IMR-90 (cell line): ENCODE results near the gene ALKBH6. TPM values are rescaled to one million over a fixed set of nuclear protein-coding genes. Genes with fewer than 3 reads are reported as not detected.

ENCODE experiments used
- ATAC-seq: fragments of 200-7000 bp; cut with Tn5 transposase; 2 replicates; pipeline ENCODE4 v1.9.1; 2020; ENCODE audit warnings: low read depth, mild to moderate bottlenecking, moderate library complexity
- BruUV-seq: library from RNA; stranded (reverse); fragments of 400-500 nt; replicated peaks from 2 replicates; lab custom pipeline; 2021; lab: Mats Ljungman, UMichigan
- CTCF ChIA-PET: fragments of 300-600 bp; formaldehyde crosslinking; extraction: SDS; loops from one replicate; lab custom pipeline; 2021; ENCODE audit warnings: antibody characterized with exemption; lab: Yijun Ruan, JAX
- POLR2A ChIA-PET: fragments of 300-600 bp; sonication (Branson Sonifier 250); formaldehyde crosslinking; loops from one replicate; lab custom pipeline; 2022; ENCODE audit warnings: antibody characterized with exemption; ENCODE audit not compliant: unreplicated experiment; lab: Charles Lee
- DNase-seq: peaks from one replicate; pipeline ENCODE4 v3.0.0; 2013
- H2AFZ ChIP-seq: replicated peaks from 2 replicates; pipeline ENCODE3; 2013; ENCODE audit warnings: low read length, mild to moderate bottlenecking; ENCODE audit not compliant: poor library complexity
- H2AK5ac ChIP-seq: 2 replicates; pipeline ENCODE4 v1.6.1; 2013; ENCODE audit warnings: low read depth, low read length, inconsistent platforms
- H2AK9ac ChIP-seq: replicated peaks from 2 replicates; pipeline ENCODE3; 2013; ENCODE audit warnings: mild to moderate bottlenecking, low read depth, low read length, moderate library complexity; ENCODE audit not compliant: poor library complexity
- H2BK120ac ChIP-seq: 2 replicates; pipeline ENCODE4 v1.6.1; 2013; ENCODE audit warnings: low read depth, low read length, inconsistent platforms
- H2BK15ac ChIP-seq: 3 replicates; pipeline ENCODE4 v1.6.1; 2013; ENCODE audit warnings: low read depth, low read length, inconsistent platforms
- H2BK20ac ChIP-seq: 2 replicates; pipeline ENCODE4 v1.6.1; 2013; ENCODE audit warnings: low read depth, mild to moderate bottlenecking, inconsistent platforms, low read length, moderate library complexity
- H2BK5ac ChIP-seq: 2 replicates; pipeline ENCODE4 v1.6.1; 2013; ENCODE audit warnings: mild to moderate bottlenecking, low read depth, low read length, inconsistent platforms; ENCODE audit not compliant: poor library complexity, severe bottlenecking
- H3K14ac ChIP-seq: replicated peaks from 2 replicates; pipeline ENCODE4 v1.6.1; 2013; ENCODE audit warnings: low read depth, low read length, inconsistent platforms
- H3K18ac ChIP-seq: 2 replicates; pipeline ENCODE4 v1.6.1; 2013; ENCODE audit warnings: low read depth, low read length, control low read depth
- H3K23ac ChIP-seq: 2 replicates; pipeline ENCODE4 v1.6.1; 2013; ENCODE audit warnings: low read depth, low read length, inconsistent platforms
- H3K27ac ChIP-seq: 2 replicates; pipeline ENCODE4 v1.5.1; 2013; ENCODE audit warnings: mild to moderate bottlenecking, control low read depth, low read length; ENCODE audit not compliant: insufficient read depth
- H3K27me3 ChIP-seq: 2 replicates; pipeline ENCODE4 v1.6.1; 2013; ENCODE audit warnings: low read length; ENCODE audit not compliant: control insufficient read depth, insufficient read depth
- H3K36me3 ChIP-seq: 2 replicates; pipeline ENCODE4 v1.6.1; 2013; ENCODE audit warnings: low read length, mixed read lengths; ENCODE audit not compliant: control insufficient read depth, insufficient read depth
- H3K4ac ChIP-seq: 2 replicates; pipeline ENCODE4 v1.6.1; 2013; ENCODE audit warnings: low read depth, low read length, inconsistent platforms
- H3K4me1 ChIP-seq: 2 replicates; pipeline ENCODE4 v1.6.1; 2013; ENCODE audit warnings: low read length, mixed read lengths; ENCODE audit not compliant: control insufficient read depth, insufficient read depth
- H3K4me2 ChIP-seq: 2 replicates; pipeline ENCODE4 v1.6.1; 2013; ENCODE audit warnings: low read depth, mild to moderate bottlenecking, control low read depth, low read length, moderate library complexity
- H3K4me3 ChIP-seq: 2 replicates; pipeline ENCODE4 v1.5.1; 2013; ENCODE audit warnings: low read depth, mild to moderate bottlenecking, control low read depth, low read length, moderate library complexity; ENCODE audit not compliant: insufficient read depth
- H3K56ac ChIP-seq: 2 replicates; pipeline ENCODE4 v1.6.1; 2013; ENCODE audit warnings: low read length, inconsistent platforms; ENCODE audit not compliant: insufficient read depth; ENCODE audit errors: extremely low read depth
- H3K79me1 ChIP-seq, 2 experiments: 2 replicates each; pipeline ENCODE4 v1.6.1; 2013; ENCODE audit warnings: low read length in 2 of 2, inconsistent platforms in 1 of 2, low read depth in 1 of 2
- H3K9ac ChIP-seq: 2 replicates; pipeline ENCODE4 v1.6.1; 2013; ENCODE audit warnings: low read depth, low read length, control low read depth
- H3K9me1 ChIP-seq: 2 replicates; pipeline ENCODE4 v1.6.1; 2013; ENCODE audit warnings: low read length, inconsistent platforms; ENCODE audit not compliant: insufficient read depth
- H3K9me3 ChIP-seq: 2 replicates; pipeline ENCODE4 v1.6.1; 2013; ENCODE audit warnings: low read length; ENCODE audit not compliant: control insufficient read depth, insufficient read depth
- H4K20me1 ChIP-seq: 2 replicates; pipeline ENCODE4 v1.6.1; 2013; ENCODE audit warnings: low read length, inconsistent platforms; ENCODE audit not compliant: insufficient read depth
- H4K5ac ChIP-seq: 2 replicates; pipeline ENCODE4 v1.6.1; 2013; ENCODE audit warnings: mild to moderate bottlenecking, low read depth, low read length, control low read depth
- H4K8ac ChIP-seq, 2 experiments: 2 replicates each; pipeline ENCODE4 v1.6.1; 2013; ENCODE audit warnings: low read depth in 2 of 2, low read length in 2 of 2, control low read depth in 1 of 2, inconsistent platforms in 1 of 2
- H4K91ac ChIP-seq: 2 replicates; pipeline ENCODE4 v1.6.1; 2013; ENCODE audit warnings: low read depth, low read length, inconsistent platforms; ENCODE audit not compliant: insufficient read depth
- ELK1 ChIP-seq: fragments of 150-350 bp; IDR thresholded peaks from 2 replicates; pipeline ENCODE4 v1.6.1; 2016; ENCODE audit warnings: low read depth, mild to moderate bottlenecking, low read length, moderate library complexity, borderline replicate concordance
- FOS ChIP-seq: fragments of 150-350 bp; IDR thresholded peaks from 2 replicates; pipeline ENCODE4 v1.6.1; 2016; ENCODE audit warnings: low read depth, low read length
- POLR2A ChIP-seq: IDR thresholded peaks from 2 replicates; pipeline ENCODE4 v1.6.1; 2012; ENCODE audit warnings: mild to moderate bottlenecking, low read depth, low read length
- RCOR1 ChIP-seq: IDR thresholded peaks from 2 replicates; pipeline ENCODE4 v1.6.1; 2012; ENCODE audit warnings: mild to moderate bottlenecking, low read length, improper control_type of control experiment; ENCODE audit not compliant: insufficient replicate concordance
- WGBS, 2 experiments: methylation state at CpG; one replicate each; pipeline versions ENCODE4 v1.1.5 to v1.1.7; 2013; ENCODE audit warnings: missing lambda C conversion rate in 2 of 2; ENCODE audit not compliant: insufficient read length in 1 of 2; ENCODE audit errors: extremely low coverage in 2 of 2; 5-methylcytosine and 5-hydroxymethylcytosine counted together
- dilution Hi-C: fragments of 300-500 bp; cut with HindIII; formaldehyde crosslinking; loops from one replicate; pipeline ENCODE4 v1.14.3; 2018; ENCODE audit warnings: low sequenced_read_pairs; ENCODE audit not compliant: unreplicated experiment
- in situ Hi-C: fragments of 300-500 bp; cut with MboI; formaldehyde crosslinking; loops from 3 replicates; pipeline ENCODE4 v1.14.3; 2019; ENCODE audit warnings: low sequenced_read_pairs, inconsistent platforms, mixed read lengths
- intact Hi-C: fragments of 100-400 bp; cut with micrococcal nuclease; formaldehyde crosslinking; loops from 2 replicates; pipeline ENCODE4 v1.10.0; 2022
- polyA plus RNA-seq, 3 experiments: library from polyadenylated mRNA; depleted of rRNA; stranded (reverse); fragments of >200 nt; gene quantifications; 2 replicates each; pipeline ENCODE4 v1.2.3, GENCODE V29; 2012; ENCODE audit warnings: low replicate concordance in 1 of 3
- total RNA-seq: library from RNA; depleted of rRNA; stranded (reverse); fragments of >200 nt; gene quantifications from 2 replicates; pipeline ENCODE4 v1.2.3, GENCODE V29; 2012

The ALKBH6 gene
- total and polyA plus RNA-seq, 2 of the 4 experiments (the other 2 are of a cell fraction) = 12.9 to 38.7 TPM

- dilution Hi-C loops (no loop called here), intact Hi-C loops (no loop called here), in situ Hi-C loops (no loop called here)
- Histone ChIP-seq H3K9me3 (no peaks in the 10 kb centered on the region), H3K23ac (no peak overlapping the region), H3K4ac (no peak overlapping the region), H2BK15ac (no peak overlapping the region), H4K20me1 (no peaks in the 10 kb centered on the region; the same call in 1 of the 2 replicates), H3K9ac (no peak overlapping the region), H3K14ac (no peak overlapping the region), H3K9me1 (0 out of 2 replicates have a peak, but pooled peaks cover 6% of the 10 kb centered on the region), H4K91ac (no peak overlapping the region), H3K79me1 (peaks cover 0 to 28% of the 10 kb centered on the region in 2 experiments; a peak in 3 of 4 replicates), H4K8ac (no peak overlapping the region), H2BK5ac (no peak overlapping the region), H3K4me3 (no peak overlapping the region), H2BK20ac (no peak overlapping the region), H3K56ac (no peak overlapping the region), H2BK120ac (no peak overlapping the region), H2AK9ac (no peak overlapping the region), H3K4me2 (no peak overlapping the region), H3K18ac (no peak overlapping the region), H3K27me3 (no peaks in the 10 kb centered on the region), H2AFZ (no peak overlapping the region), H2AK5ac (no peak overlapping the region), H4K5ac (no peak overlapping the region), H3K27ac (no peak overlapping the region), H3K4me1 (peaks cover 5% of the 10 kb centered on the region; the same call in 1 of the 2 replicates), H3K36me3 (peaks cover 34% of the 10 kb centered on the region)
- no TSS peak for BruUV-seq
- peak; percentile 53 for DNase-seq
- POLR2A ChIA-PET = interaction anchor here (0.6 to 1.3 kb wide), 2 partner anchors 23 to 82 kb away, joined by 3 read pairs; partner anchors contain the start of gene THAP8
- no peak for TF ChIP-seq POLR2A
- no peak for TF ChIP-seq RCOR1
- no peak for TF ChIP-seq FOS
- no peak for TF ChIP-seq ELK1
- no peak for ATAC-seq
- WGBS, 2 experiments = no CpG with 5 or more reads among the region's 8 CpGs
- CTCF ChIA-PET = interaction anchor here (1.3 kb wide), 1 partner anchor 11 kb away, joined by 6 read pairs; no protein-coding TSS in a partner anchor
Measured at GRCh38 chr19:36030264-36031148, 16.5 kb upstream of the ALKBH6 start.
